ENCODE results near the gene HHLA2.

HHLA2 gene

DNA sequence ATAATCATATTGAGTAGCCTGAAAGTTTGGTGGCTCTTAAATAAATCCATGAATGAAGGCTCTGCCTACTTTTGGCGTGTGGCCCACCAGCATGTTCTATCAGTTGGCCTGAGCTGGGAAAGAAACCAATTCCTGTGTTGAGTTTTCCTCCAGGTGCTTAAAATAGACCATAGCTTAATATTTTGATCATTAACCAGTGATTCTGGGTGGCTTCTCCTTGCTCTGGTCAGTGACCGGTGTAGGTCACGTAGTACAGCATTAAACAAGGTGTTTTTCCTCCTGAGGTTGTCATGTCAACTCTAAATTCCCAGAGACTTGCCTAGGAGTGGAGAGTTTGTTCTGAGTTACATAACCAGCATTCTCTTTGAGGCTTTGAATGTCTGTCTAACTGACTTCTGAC is 1.3 kb downstream of the HHLA2 start:
- H3K4me3 ChIP-seq (ENCODE audit: low read depth, low read length) = no peak overlapping the region
- in situ Hi-C loops (cut with HindIII; ENCODE audit: low sequenced_read_pairs) = no loop called here
- no peak for DNase-seq (ENCODE audit: low read depth)
- TF ChIP-seq, protein P1, sequence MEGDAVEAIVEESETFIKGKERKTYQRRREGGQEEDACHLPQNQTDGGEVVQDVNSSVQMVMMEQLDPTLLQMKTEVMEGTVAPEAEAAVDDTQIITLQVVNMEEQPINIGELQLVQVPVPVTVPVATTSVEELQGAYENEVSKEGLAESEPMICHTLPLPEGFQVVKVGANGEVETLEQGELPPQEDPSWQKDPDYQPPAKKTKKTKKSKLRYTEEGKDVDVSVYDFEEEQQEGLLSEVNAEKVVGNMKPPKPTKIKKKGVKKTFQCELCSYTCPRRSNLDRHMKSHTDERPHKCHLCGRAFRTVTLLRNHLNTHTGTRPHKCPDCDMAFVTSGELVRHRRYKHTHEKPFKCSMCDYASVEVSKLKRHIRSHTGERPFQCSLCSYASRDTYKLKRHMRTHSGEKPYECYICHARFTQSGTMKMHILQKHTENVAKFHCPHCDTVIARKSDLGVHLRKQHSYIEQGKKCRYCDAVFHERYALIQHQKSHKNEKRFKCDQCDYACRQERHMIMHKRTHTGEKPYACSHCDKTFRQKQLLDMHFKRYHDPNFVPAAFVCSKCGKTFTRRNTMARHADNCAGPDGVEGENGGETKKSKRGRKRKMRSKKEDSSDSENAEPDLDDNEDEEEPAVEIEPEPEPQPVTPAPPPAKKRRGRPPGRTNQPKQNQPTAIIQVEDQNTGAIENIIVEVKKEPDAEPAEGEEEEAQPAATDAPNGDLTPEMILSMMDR (IDR thresholded peaks at IDR 0.05; ENCODE audit: low read depth, low read length, missing control alignments) = no peak

DNA sequence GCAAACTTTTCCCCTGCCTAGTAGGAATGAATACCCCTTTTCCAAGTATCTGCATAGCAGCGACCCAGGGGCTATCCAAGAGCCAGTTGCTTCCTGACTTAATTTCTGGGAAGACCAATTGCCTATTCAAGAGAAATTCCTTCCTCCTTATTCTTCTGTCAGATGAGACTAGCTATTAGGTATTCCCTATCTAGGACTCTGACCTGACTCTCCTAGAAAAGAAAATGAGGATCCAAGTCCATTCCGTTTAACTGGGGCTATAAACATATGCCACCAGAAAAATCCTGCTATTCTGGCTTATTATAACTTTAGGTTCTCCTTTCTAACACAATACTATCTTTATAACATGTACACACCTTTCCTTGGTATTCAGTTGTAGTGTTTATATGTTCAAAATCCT is 1.7 kb downstream of the HHLA2 start:
- TF ChIP-seq, protein P1 (IDR thresholded peaks at IDR 0.05; ENCODE audit: low read depth, low read length, missing control alignments) = no peak
- in situ Hi-C loops (cut with HindIII; ENCODE audit: low sequenced_read_pairs) = no loop called here
- H3K4me3 ChIP-seq (ENCODE audit: low read depth, low read length) = no peak overlapping the region
- DNase-seq (ENCODE audit: low read depth) = no peak

DNA sequence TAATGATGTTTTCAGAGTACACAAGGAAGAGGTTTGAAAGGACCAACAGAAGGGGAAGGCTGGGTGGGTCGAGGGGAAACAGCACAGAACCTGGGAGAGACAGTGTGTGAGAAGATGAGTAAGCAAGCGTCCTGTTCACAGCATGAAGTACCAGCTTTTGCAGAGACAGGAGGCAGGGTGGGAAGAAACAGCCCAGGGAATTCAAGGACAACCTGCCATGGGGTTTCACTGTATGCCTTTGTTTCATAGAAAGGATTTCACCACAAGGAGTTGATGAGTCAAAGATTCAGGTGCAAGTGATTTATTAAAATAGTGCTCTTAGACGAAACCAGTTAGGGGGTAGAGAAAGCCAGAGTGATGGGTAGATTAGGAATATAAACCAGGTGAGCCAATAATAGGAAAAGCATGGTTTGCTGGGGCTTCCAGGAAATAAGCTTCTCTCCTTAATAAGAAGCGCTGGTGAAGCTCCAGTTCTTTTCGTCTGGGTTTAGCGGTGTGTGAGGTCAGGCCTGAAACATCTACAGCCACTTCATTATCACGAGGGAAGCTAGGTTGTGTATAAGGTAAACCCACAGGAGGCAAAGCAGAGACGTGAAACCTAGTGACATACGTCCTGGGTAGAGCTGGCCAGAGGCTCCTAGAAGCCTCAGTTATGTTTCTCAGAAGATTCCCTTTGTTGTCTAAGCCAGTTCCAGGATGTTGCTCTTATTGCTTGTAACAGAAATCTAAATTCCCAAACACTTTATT is 3.9 kb downstream of the HHLA2 start:
- H3K4me3 ChIP-seq (ENCODE audit: low read depth, low read length) = no peak overlapping the region
- DNase-seq (ENCODE audit: low read depth) = no peak
- in situ Hi-C loops (cut with HindIII; ENCODE audit: low sequenced_read_pairs) = no loop called here
- TF ChIP-seq, protein P1 (IDR thresholded peaks at IDR 0.05; ENCODE audit: low read depth, low read length, missing control alignments) = no peak

DNA sequence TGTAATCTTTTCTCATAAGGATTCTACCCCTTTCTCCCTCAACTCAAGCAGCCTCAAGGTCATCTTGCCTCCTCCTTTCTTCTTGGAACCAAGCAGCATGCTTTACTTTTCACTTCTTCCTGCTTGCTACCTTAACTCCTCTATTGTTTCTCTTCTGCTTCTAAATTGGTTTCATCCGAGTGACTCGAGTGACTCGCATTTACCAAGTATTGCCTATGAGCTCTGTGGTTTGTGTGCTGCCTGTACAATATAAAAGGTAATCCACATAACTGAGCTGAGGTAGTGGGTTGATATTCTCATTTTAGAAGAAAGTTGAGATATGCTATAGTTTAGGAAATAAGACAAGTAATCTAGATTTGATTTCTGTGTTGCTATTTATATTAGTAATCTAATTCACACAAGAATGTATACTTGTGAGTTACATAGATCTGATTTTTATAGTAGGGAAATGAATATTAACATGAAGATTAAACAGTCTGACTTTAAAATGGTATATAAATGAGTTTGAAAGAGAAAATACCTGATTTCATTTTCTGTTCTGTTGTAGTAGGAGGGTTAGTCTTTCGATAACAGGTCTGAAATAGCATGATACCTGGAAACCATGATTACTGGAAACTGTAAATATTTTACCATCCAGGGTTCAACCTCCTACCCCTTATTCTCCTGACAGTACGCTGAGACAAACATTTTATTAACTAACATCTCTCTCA is 5.5 kb downstream of the HHLA2 start:
- H3K4me3 ChIP-seq (ENCODE audit: low read depth, low read length) = no peak overlapping the region
- TF ChIP-seq, protein P1 (IDR thresholded peaks at IDR 0.05; ENCODE audit: low read depth, low read length, missing control alignments) = no peak
- in situ Hi-C loops (cut with HindIII; ENCODE audit: low sequenced_read_pairs) = no loop called here
- DNase-seq (ENCODE audit: low read depth) = no peak

DNA sequence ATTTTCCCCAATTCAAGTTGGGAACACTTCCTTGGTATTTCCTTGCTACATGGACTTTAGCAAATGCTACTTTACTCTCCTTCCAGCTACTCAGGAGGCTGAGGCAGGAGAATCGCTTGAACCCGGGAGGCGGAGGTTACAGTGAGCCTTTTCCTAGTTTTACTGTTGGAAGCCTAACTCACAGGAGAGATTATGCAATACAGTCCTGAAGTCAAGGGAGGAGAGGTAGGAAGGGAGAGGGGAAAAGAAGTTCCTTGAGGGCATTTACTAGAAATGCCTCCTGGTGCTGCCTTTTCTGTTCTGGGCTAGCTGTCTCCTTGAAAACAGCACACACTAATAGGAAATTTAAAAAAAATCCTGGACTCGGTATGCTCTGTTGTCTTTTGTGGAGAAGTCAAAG is 6.2 kb downstream of the HHLA2 start:
- in situ Hi-C loops (cut with HindIII; ENCODE audit: low sequenced_read_pairs) = no loop called here
- H3K4me3 ChIP-seq (ENCODE audit: low read depth, low read length) = no peak overlapping the region
- no peak for DNase-seq (ENCODE audit: low read depth)
- TF ChIP-seq, protein P1 (IDR thresholded peaks at IDR 0.05; ENCODE audit: low read depth, low read length, missing control alignments) = no peak

DNA sequence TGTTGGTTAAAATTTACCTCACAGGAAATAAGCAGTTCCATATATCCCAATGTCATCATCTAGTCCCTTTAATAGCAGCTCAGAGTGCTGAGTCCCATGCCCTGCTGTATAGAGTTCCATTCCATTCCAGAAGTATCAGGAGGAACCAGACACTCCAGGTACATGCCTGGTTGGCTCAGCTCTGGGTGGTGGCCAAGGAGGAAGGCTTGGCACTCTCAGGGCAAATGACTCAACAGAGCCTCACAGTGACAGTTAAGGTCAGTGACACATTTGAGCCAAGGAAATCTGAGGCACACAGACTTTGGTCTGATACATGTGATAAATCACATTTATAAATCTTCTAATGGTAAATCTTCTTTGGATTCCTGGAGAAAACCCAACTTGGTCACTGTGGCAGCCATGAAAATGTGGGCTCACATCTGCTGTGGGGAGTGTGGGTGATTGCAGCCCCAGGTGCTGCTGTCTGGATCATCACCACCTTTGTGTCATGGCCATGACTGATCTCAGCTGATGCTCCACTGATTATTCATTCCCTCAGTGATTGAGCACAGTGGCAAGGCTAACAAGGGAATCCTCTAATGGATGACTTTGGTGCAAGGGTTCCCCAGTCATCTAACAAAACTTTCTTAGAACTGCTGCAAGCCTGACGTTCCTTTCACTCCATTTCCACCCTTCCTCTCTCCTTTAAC is 9.3 kb downstream of the HHLA2 start:
- TF ChIP-seq, protein P1 (IDR thresholded peaks at IDR 0.05; ENCODE audit: low read depth, low read length, missing control alignments) = no peak
- no peak for DNase-seq (ENCODE audit: low read depth)
- no peak overlapping the region for H3K4me3 ChIP-seq (ENCODE audit: low read depth, low read length)
- in situ Hi-C loops (cut with HindIII; ENCODE audit: low sequenced_read_pairs) = no loop called here

Data from astrocyte of the cerebellum (primary cell).